ENCODE measurements around the gene MFAP1.
"Not testable (repeated sequence)": the region's sequence is repeated elsewhere in the genome, so short reads cannot be mapped to it uniquely, and the experiment has no call there.

MFAP1 gene

GRCh38 chr15:43824302-43825246, at the start of gene MFAP1:
MFAP1 (minus strand) TSS chr15:43824690; CDS start chr15:43824569, 121 bp downstream.
- in situ Hi-C loops (cut with MboI; ENCODE audit: low sequenced_read_pairs): no loop called here

GRCh38 chr15:43873651-43874050, 49.2 kb upstream of the MFAP1 start:
- in situ Hi-C loops (cut with MboI; ENCODE audit: low sequenced_read_pairs): no loop called here

- in situ Hi-C loops (cut with MboI; ENCODE audit: low sequenced_read_pairs): no loop called here
Observed at GRCh38 chr15:43872416-43873020, 48.0 kb upstream of the MFAP1 start.

GRCh38 chr15:43871835-43872234, 47.3 kb upstream of the MFAP1 start:
- in situ Hi-C loops (cut with MboI; ENCODE audit: low sequenced_read_pairs): no loop called here

GRCh38 chr15:43868406-43868805, 43.9 kb upstream of the MFAP1 start:
- in situ Hi-C loops (cut with MboI; ENCODE audit: low sequenced_read_pairs): no loop called here

GRCh38 chr15:43867096-43867495, 42.6 kb upstream of the MFAP1 start:
- in situ Hi-C loops (cut with MboI; ENCODE audit: low sequenced_read_pairs): no loop called here

- in situ Hi-C loops (cut with MboI; ENCODE audit: low sequenced_read_pairs): not testable (repeated sequence)
Observed at GRCh38 chr15:43866636-43867035, 42.1 kb upstream of the MFAP1 start.

GRCh38 chr15:43859546-43859945, 35.1 kb upstream of the MFAP1 start:
- in situ Hi-C loops (cut with MboI; ENCODE audit: low sequenced_read_pairs): no loop called here

- in situ Hi-C loops (cut with MboI; ENCODE audit: low sequenced_read_pairs): no loop called here
Observed at GRCh38 chr15:43854801-43855200, 30.3 kb upstream of the MFAP1 start.

- in situ Hi-C loops (cut with MboI; ENCODE audit: low sequenced_read_pairs): no loop called here
Observed at GRCh38 chr15:43852607-43853006, 28.1 kb upstream of the MFAP1 start.

GRCh38 chr15:43851251-43851650, 26.8 kb upstream of the MFAP1 start:
- in situ Hi-C loops (cut with MboI; ENCODE audit: low sequenced_read_pairs): no loop called here

GRCh38 chr15:43845421-43845820, 20.9 kb upstream of the MFAP1 start:
- in situ Hi-C loops (cut with MboI; ENCODE audit: low sequenced_read_pairs): no loop called here

- in situ Hi-C loops (cut with MboI; ENCODE audit: low sequenced_read_pairs): not testable (repeated sequence)
Observed at GRCh38 chr15:43832485-43832884, 8.0 kb upstream of the MFAP1 start.

GRCh38 chr15:43831519-43832052, 7.1 kb upstream of the MFAP1 start:
- in situ Hi-C loops (cut with MboI; ENCODE audit: low sequenced_read_pairs): not testable (repeated sequence)

GRCh38 chr15:43830691-43831275, 6.3 kb upstream of the MFAP1 start:
- in situ Hi-C loops (cut with MboI; ENCODE audit: low sequenced_read_pairs): not testable (repeated sequence)

GRCh38 chr15:43829951-43830540, 5.6 kb upstream of the MFAP1 start:
- in situ Hi-C loops (cut with MboI; ENCODE audit: low sequenced_read_pairs): not testable (repeated sequence)

- in situ Hi-C loops (cut with MboI; ENCODE audit: low sequenced_read_pairs): no loop called here
Observed at GRCh38 chr15:43828061-43828657, 3.7 kb upstream of the MFAP1 start.

GRCh38 chr15:43826508-43827341, 2.2 kb upstream of the MFAP1 start, which contains the start of gene WDR76:
WDR76 (plus strand) TSS chr15:43827002; CDS start chr15:43827033, 31 bp downstream.
- in situ Hi-C loops (cut with MboI; ENCODE audit: low sequenced_read_pairs): no loop called here

- in situ Hi-C loops (cut with MboI; ENCODE audit: low sequenced_read_pairs): no loop called here
Observed at GRCh38 chr15:43826029-43826507, 1.6 kb upstream of the MFAP1 start.

- in situ Hi-C loops (cut with MboI; ENCODE audit: low sequenced_read_pairs): not testable (repeated sequence)
Observed at GRCh38 chr15:43825305-43825704, 815 bp upstream of the MFAP1 start.

All from HL-60/S4 treated with phorbol 12-myristate 13-acetate at 8.2 ng/mL for 4 days and 3 days (cell line).